HS-27A (cell line): ENCODE results near the gene STK11.
"Not testable (repeated sequence)": the region's sequence is repeated elsewhere in the genome, so short reads cannot be mapped to it uniquely, and the experiment has no call there.

ENCODE experiments used
- DNase-seq: peaks from one replicate; pipeline ENCODE4 v3.0.0-alpha.2; 2012; ENCODE audit warnings: low read depth, missing footprints

STK11 gene

GRCh38 chr19:1238369-1239303, 33.1 kb downstream of the STK11 start:
- no peak for DNase-seq

DNA sequence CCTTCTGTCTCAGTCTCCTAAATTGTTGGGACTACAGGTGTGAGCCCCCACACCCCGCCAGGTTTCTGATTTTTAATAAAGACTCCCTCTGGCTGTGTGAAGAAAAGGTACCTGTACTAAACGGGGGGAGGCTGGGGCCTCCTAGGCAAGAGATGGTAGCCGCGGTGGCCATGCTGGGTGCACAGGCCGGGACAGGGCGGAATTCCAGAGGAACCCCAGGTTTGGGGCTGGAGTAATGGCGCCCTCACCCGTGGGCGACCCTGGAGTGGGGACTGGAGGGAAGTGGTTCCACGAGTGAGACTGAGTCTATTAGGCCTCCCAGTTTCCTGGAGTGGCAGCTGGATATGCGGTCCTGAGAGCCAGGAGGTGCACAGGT, 33.8 kb downstream of the STK11 start:
- DNase-seq, result no peak

DNA sequence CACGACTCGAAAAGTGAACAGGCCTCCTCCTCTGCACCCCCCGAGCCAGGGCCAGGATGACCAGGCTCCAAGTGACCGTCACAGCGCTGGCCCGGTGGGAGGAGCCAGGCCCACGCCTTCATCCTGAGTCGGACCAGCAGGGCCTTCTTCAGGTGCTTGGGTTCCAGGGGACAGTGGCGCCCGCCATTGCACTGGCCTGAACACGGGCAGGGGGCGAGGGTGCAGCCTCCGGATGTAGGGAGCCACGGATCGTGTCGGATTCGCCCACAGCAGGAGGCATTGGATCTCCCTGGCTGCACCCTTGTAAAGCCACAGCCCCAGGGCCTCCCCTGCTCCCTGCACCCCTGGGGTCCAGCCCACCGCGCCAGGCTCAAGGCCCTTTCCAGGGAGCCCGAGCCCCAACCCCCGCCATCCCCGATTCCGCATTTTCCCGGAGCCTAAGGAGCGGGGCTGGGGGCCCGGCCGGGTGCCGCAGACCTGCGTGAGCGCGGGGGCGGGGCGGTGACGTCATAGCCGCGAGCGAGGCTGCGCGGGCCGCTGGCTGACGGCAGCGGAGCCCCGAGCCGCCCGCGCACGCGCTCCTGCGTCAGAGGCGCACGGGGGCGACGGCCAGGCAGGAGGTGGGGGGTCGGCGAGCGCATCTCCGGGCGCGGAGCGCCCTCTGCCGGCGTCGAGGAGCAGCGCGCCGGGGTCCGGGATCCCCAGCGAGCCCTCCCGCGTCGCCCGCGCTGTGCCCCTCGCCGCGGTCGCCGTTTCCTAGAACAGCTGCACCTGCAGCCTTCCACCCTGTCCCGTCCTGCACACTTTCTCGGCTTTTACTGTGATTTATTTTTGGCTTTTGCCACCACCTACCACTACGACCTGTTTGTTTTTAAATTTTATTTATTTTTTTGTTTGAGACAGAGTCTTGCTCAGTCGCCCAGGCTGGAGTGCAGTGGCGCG, 34.5 kb downstream of the STK11 start:
- DNase-seq, result no peak

- DNase-seq, result no peak
Observed at GRCh38 chr19:1240925-1241324, 35.3 kb downstream of the STK11 start.

DNA sequence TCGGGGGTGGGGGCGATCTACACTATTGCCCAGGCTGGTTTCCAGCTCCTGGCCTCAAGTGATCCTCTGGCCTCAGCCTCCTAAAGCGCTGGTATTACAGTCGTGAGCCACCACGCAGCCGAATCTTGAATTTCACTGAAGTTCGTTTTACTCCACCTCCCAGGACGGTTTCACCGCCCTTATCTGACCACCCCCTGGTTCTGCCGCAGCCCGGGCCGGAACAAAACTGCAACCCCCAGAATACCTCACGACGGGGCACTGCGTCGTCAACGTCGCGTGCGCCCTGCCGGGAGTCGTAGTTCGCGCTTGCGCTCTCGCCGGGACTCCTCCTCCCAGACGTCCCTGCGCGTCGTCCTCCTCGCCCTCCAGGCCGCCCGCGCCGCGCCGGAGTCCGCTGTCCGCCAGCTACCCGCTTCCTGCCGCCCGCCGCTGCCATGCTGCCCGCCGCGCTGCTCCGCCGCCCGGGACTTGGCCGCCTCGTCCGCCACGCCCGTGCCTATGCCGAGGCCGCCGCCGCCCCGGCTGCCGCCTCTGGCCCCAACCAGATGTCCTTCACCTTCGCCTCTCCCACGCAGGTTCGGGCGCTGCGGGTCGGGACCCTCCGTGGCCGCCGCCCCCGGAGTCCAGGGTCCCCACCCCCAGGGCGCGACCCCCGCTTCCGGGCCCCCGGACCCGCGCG, 36.0 kb downstream of the STK11 start, which contains the start of gene ATP5F1D:
Gene ATP5F1D (plus strand): TSS at position 335 of the 679 bp plus-strand sequence. CDS start 100 bp downstream, at position 435.
- no peak for DNase-seq

- no peak for DNase-seq
Observed at GRCh38 chr19:1243768-1244692, 38.5 kb downstream of the STK11 start.

- DNase-seq, result no peak
Observed at GRCh38 chr19:1244693-1245451, 39.3 kb downstream of the STK11 start.

- no peak for DNase-seq
Observed at GRCh38 chr19:1245494-1246264, 40.1 kb downstream of the STK11 start.

- not testable (repeated sequence) for DNase-seq
Observed at GRCh38 chr19:1246265-1247087, 40.9 kb downstream of the STK11 start.

GRCh38 chr19:1247748-1248138, 42.2 kb downstream of the STK11 start:
- no peak for DNase-seq

DNA sequence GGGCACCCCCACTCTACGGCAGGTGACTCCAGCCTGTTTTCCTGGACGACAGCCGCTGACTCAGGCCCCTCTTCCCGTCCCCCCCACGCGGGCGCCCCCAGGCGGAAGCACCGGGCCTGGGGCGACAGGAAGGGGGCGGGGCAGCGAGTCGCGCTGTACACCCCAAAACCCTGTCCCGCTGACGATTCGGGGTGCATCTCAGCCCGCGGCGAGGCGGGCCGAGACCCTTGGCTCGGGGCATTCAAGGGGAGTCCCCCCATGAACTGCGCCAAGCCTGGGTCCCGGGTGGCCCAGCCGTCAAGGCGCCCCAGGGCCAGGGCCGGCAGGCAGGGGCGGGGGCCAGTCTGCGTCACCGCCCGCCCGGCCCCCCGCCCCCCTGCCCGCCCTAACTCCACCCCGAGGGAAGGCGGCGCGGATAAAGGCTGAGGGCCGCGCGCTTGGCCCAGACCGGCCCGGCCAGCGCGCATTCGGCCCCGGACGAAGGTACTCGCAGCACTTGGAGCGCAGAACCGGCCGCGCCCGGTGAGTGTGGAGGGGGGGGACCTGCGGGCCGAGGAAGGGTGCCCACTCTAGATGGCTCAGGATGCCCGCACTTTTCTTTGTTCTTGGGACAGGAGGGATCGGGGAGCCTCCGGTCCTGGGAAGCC, 42.7 kb downstream of the STK11 start, which contains the start of gene MIDN:
Gene MIDN (plus strand): TSS at position 445 of the 647 bp plus-strand sequence. CDS start 1,714 bp downstream, outside the sequence.
- DNase-seq, result no peak

DNA sequence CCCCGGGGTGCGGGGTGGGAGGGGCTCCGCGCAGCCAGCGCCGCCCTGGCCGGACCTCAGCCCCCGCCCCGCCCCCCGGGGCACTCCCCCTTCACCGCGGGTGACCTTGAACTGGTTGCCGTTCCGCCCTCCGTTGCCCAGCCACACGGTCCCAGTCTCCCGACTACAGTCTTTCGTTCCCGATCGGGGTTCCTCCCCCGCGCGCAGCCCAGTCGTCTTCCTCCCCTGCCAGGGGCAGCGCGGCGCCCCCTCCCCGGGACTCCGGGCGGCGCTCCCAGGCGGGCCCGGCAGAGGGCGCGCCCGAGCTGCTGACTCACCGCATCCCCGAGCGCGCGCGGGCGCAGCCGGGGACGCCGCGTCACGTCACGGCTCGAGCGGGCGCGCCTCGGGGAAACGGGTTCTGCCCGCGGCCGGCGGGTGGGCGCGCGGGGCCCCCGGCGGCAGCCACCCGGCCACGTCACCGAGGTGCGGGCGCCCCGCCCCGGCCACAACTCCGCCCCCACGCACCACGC, 43.3 kb downstream of the STK11 start:
- no peak for DNase-seq

DNA sequence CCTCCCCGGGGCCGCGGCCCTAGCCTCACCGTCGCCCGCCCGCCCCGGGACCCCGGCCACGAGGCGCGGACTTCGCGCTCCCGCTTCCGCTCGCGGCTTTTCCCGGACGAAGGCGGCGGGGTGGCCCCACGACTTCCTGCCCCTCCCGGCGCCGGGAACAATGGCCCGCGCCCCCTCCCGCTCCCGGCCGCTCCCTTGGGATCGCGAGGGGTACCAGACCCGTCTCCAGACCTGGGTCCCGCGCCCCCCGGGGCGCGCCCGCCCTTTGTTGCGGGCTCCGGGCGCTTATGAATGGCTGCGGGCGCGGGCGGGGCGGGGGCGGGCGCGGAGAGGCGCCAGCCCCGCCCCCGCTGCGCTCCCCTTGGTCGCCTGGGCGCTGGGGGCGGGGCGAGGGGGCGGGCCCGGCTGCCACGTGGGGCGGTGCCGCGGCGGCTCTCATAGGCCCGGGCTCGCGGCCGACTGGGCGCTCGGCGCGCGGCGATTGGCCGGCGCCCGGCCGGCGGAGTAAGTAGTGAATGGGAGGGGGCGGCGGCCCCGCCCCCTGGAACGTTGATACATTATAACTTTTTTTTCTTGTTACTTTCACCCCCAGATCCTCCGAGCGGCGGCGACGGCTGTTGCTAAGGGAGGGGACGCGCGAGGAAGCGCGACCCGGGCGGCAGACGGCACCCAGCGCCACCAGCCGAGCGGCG, 43.9 kb downstream of the STK11 start:
- DNase-seq, result no peak

DNA sequence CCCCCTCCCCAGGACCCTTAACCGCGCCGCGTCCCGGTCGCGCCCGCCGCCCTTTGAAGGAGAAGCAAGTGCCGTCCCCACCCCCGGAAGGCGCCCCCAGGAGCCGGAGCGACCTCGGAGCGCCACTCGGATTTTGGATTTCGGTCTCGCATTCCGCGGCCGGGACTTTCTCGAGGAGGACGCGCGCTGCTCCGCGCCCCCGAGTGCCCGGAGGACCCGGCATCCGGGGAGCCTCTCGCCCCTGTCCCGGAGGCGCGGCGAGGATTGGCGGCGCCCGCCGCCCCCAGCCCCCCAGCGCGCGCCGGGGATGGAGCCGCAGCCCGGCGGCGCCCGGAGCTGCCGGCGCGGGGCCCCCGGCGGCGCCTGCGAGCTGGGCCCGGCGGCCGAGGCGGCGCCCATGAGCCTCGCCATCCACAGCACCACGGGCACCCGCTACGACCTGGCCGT, 44.4 kb downstream of the STK11 start:
- DNase-seq, result no peak

DNA sequence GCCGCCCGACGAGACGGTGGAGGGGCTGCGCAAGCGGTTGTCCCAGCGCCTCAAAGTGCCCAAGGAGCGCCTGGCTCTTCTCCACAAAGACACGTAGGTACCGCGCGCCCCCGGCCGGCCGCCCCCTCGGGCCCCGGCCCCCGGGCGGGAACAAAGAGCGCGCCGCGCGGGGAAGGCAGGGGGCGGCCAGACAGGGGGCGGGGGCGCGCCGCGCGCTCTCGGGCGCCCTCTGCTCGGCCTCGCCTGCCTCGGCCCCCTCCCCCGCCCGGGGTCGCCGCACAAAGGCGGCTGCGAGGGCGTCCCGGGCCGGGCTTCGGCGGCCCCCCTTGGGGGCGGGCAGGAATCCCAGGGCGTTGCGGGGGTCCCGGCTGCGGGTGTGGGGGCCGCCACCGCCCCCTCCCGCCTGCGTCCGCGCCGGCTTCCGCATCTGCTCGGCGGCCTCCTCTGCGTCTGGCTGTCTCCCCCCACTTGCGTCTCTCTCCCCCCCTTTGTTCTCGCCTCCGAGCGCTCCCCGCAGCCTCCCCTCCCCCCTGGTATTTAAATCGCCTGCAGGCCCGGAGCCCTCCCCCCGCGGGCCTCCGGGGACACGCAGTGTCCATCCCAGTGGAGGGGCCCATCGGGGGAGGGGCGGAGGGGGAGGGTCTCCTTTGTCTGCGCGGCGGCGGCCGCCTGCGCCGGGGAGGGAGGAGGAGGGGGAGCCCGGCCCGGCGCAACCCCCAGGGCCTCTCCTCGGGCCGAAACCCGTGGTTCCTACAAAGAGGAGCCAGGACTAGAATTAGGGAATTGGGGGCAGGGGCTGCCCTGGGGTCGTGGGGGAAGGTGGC, 45.1 kb downstream of the STK11 start:
- DNase-seq, result no peak
